ENCODE measurements around the gene SLC10A7. TPM values are rescaled to one million over a fixed set of nuclear protein-coding genes. Genes with fewer than 3 reads are reported as not detected.

SLC10A7 gene
- total and polyA plus RNA-seq, 9 of the 15 experiments (the other 6 are each of a cell fraction or from before 2014, with no cell fraction given), result 6.4 to 22.8 (median 16.1) TPM

GRCh38 chr4:146407669-146408084 is 114.1 kb downstream of the SLC10A7 start (continued):
- TF ChIP-seq CBFA2T3 (IDR thresholded peaks at IDR 0.05), result peak; percentile 96
- peak; percentile 75 for TF ChIP-seq NFIC (IDR thresholded peaks at IDR 0.05)
- peak; percentile 71 for TF ChIP-seq MEF2A (IDR thresholded peaks at IDR 0.05; ENCODE audit: control insufficient read depth, low read depth, low read length)
- no peak for TF ChIP-seq POLR3A (IDR thresholded peaks at IDR 0.05; ENCODE audit: borderline replicate concordance, extremely low read depth, insufficient read depth, insufficient read length)
- peak; percentile 54; the same call in 1 of the 2 replicates for TF ChIP-seq NCOA1 (IDR thresholded peaks at IDR 0.05; ENCODE audit: low read depth)
- TF ChIP-seq SRSF3 (IDR thresholded peaks at IDR 0.05; ENCODE audit: insufficient read depth, low read length), result no peak
- 0 out of 2 replicates have a peak, but pooled peaks have one; percentile 59 for TF ChIP-seq ETV5 (CRISPR knock-in tag; IDR thresholded peaks at IDR 0.05; ENCODE audit: low read depth)
- TF ChIP-seq ARID1B (IDR thresholded peaks at IDR 0.05), result peak; percentile 89
- TF ChIP-seq SMARCA4 (IDR thresholded peaks at IDR 0.05), result peak; percentile 75
- TF ChIP-seq RFX5 (IDR thresholded peaks at IDR 0.05; ENCODE audit: low read depth, low read length), result no peak
- peak; percentile 45 for TF ChIP-seq MEIS2 (IDR thresholded peaks at IDR 0.05; ENCODE audit: partially characterized antibody)
- TF ChIP-seq LCOR (CRISPR knock-in tag; IDR thresholded peaks at IDR 0.05), result peak; percentile 83
- TF ChIP-seq PCBP1 (IDR thresholded peaks at IDR 0.05; ENCODE audit: low read depth, low read length, poor library complexity, severe bottlenecking), result no peak
- TF ChIP-seq HLTF (IDR thresholded peaks at IDR 0.05), result 0 out of 2 replicates have a peak, but pooled peaks have one; percentile 14
- TF ChIP-seq HDAC3 (IDR thresholded peaks at IDR 0.05; ENCODE audit: borderline replicate concordance, partially characterized antibody), result peak; percentile 47
- TF ChIP-seq ZNF316 (IDR thresholded peaks at IDR 0.05), result peak; percentile 6; the same call in 1 of the 2 replicates
- TF ChIP-seq DMBX1 (CRISPR knock-in tag; IDR thresholded peaks at IDR 0.05; ENCODE audit: borderline replicate concordance), result peak; percentile 43; the same call in 1 of the 2 replicates
- no peak for TF ChIP-seq ZNF140 (CRISPR knock-in tag; IDR thresholded peaks at IDR 0.05)
- TF ChIP-seq SMARCC2 (IDR thresholded peaks at IDR 0.05; ENCODE audit: low read depth), result peak; percentile 49; the same call in 1 of the 2 replicates
- peak; percentile 85 for TF ChIP-seq NCOR1 (IDR thresholded peaks at IDR 0.05)
- no peak for TF ChIP-seq CREB3L1 (IDR thresholded peaks at IDR 0.05; ENCODE audit: borderline replicate concordance, low read depth)
- peak; percentile 94 for TF ChIP-seq STAT5A (IDR thresholded peaks at IDR 0.05; ENCODE audit: borderline replicate concordance, low read length)
- TF ChIP-seq EP300 (IDR thresholded peaks at IDR 0.05; ENCODE audit: low read length), result peak; percentile 65; the same call in 1 of the 2 replicates
- no peak for TF ChIP-seq NONO (IDR thresholded peaks at IDR 0.05; ENCODE audit: low read depth in 2 of 2, low read length in 1 of 2)
- peak; percentile 9; the same call in 1 of the 2 replicates for TF ChIP-seq BCOR (IDR thresholded peaks at IDR 0.05)
- peak; percentile 68 for TF ChIP-seq PML (IDR thresholded peaks at IDR 0.05; ENCODE audit: low read length)
- TF ChIP-seq TRIM24 (IDR thresholded peaks at IDR 0.05), result peak; percentile 90 to 93
- TF ChIP-seq CREM (IDR thresholded peaks at IDR 0.05; ENCODE audit: low read depth), result peak; percentile 36; the same call in 1 of the 2 replicates
- peak; percentile 82 for TF ChIP-seq SMAD4 (CRISPR knock-in tag; conservative IDR thresholded peaks at IDR 0.05)
- peak; percentile 93 for TF ChIP-seq TEAD4 (IDR thresholded peaks at IDR 0.05; ENCODE audit: low read length)
- no peak for TF ChIP-seq TEAD4 (CRISPR knock-in tag; IDR thresholded peaks at IDR 0.05; ENCODE audit: borderline replicate concordance)
- peak; percentile 92 for TF ChIP-seq CBFA2T2 (conservative IDR thresholded peaks at IDR 0.05)
- peak; percentile 61; the same call in 1 of the 2 replicates for TF ChIP-seq CREB1 (IDR thresholded peaks at IDR 0.05)
- no peak for TF ChIP-seq CREB1 (CRISPR knock-in tag; IDR thresholded peaks at IDR 0.05)
- TF ChIP-seq TAL1 (IDR thresholded peaks at IDR 0.05), result peak; percentile 85

Data from K562 (cell line).